IMR-90 (cell line): ENCODE data around the gene TNK2. TPM values are rescaled to one million over a fixed set of nuclear protein-coding genes. Genes with fewer than 3 reads are reported as not detected.

Source experiments
- ATAC-seq: fragments of 200-7000 bp; cut with Tn5 transposase; 2 replicates; pipeline ENCODE4 v1.9.1; 2020; ENCODE audit warnings: low read depth, mild to moderate bottlenecking, moderate library complexity
- BruUV-seq: library from RNA; stranded (reverse); fragments of 400-500 nt; replicated peaks from 2 replicates; lab custom pipeline; 2021; lab: Mats Ljungman, UMichigan
- CTCF ChIA-PET: fragments of 300-600 bp; formaldehyde crosslinking; extraction: SDS; loops from one replicate; lab custom pipeline; 2021; ENCODE audit warnings: antibody characterized with exemption; lab: Yijun Ruan, JAX
- POLR2A ChIA-PET: fragments of 300-600 bp; sonication (Branson Sonifier 250); formaldehyde crosslinking; loops from one replicate; lab custom pipeline; 2022; ENCODE audit warnings: antibody characterized with exemption; ENCODE audit not compliant: unreplicated experiment; lab: Charles Lee
- DNase-seq: peaks from one replicate; pipeline ENCODE4 v3.0.0; 2013
- H2AFZ ChIP-seq: replicated peaks from 2 replicates; pipeline ENCODE3; 2013; ENCODE audit warnings: low read length, mild to moderate bottlenecking; ENCODE audit not compliant: poor library complexity
- H2AK5ac ChIP-seq: 2 replicates; pipeline ENCODE4 v1.6.1; 2013; ENCODE audit warnings: low read depth, low read length, inconsistent platforms
- H2AK9ac ChIP-seq: replicated peaks from 2 replicates; pipeline ENCODE3; 2013; ENCODE audit warnings: mild to moderate bottlenecking, low read depth, low read length, moderate library complexity; ENCODE audit not compliant: poor library complexity
- H2BK120ac ChIP-seq: 2 replicates; pipeline ENCODE4 v1.6.1; 2013; ENCODE audit warnings: low read depth, low read length, inconsistent platforms
- H2BK15ac ChIP-seq: 3 replicates; pipeline ENCODE4 v1.6.1; 2013; ENCODE audit warnings: low read depth, low read length, inconsistent platforms
- H2BK20ac ChIP-seq: 2 replicates; pipeline ENCODE4 v1.6.1; 2013; ENCODE audit warnings: low read depth, mild to moderate bottlenecking, inconsistent platforms, low read length, moderate library complexity
- H2BK5ac ChIP-seq: 2 replicates; pipeline ENCODE4 v1.6.1; 2013; ENCODE audit warnings: mild to moderate bottlenecking, low read depth, low read length, inconsistent platforms; ENCODE audit not compliant: poor library complexity, severe bottlenecking
- H3K14ac ChIP-seq: replicated peaks from 2 replicates; pipeline ENCODE4 v1.6.1; 2013; ENCODE audit warnings: low read depth, low read length, inconsistent platforms
- H3K18ac ChIP-seq: 2 replicates; pipeline ENCODE4 v1.6.1; 2013; ENCODE audit warnings: low read depth, low read length, control low read depth
- H3K23ac ChIP-seq: 2 replicates; pipeline ENCODE4 v1.6.1; 2013; ENCODE audit warnings: low read depth, low read length, inconsistent platforms
- H3K27ac ChIP-seq: 2 replicates; pipeline ENCODE4 v1.5.1; 2013; ENCODE audit warnings: mild to moderate bottlenecking, control low read depth, low read length; ENCODE audit not compliant: insufficient read depth
- H3K27me3 ChIP-seq: 2 replicates; pipeline ENCODE4 v1.6.1; 2013; ENCODE audit warnings: low read length; ENCODE audit not compliant: control insufficient read depth, insufficient read depth
- H3K36me3 ChIP-seq: 2 replicates; pipeline ENCODE4 v1.6.1; 2013; ENCODE audit warnings: low read length, mixed read lengths; ENCODE audit not compliant: control insufficient read depth, insufficient read depth
- H3K4ac ChIP-seq: 2 replicates; pipeline ENCODE4 v1.6.1; 2013; ENCODE audit warnings: low read depth, low read length, inconsistent platforms
- H3K4me1 ChIP-seq: 2 replicates; pipeline ENCODE4 v1.6.1; 2013; ENCODE audit warnings: low read length, mixed read lengths; ENCODE audit not compliant: control insufficient read depth, insufficient read depth
- H3K4me2 ChIP-seq: 2 replicates; pipeline ENCODE4 v1.6.1; 2013; ENCODE audit warnings: low read depth, mild to moderate bottlenecking, control low read depth, low read length, moderate library complexity
- H3K4me3 ChIP-seq: 2 replicates; pipeline ENCODE4 v1.5.1; 2013; ENCODE audit warnings: low read depth, mild to moderate bottlenecking, control low read depth, low read length, moderate library complexity; ENCODE audit not compliant: insufficient read depth
- H3K56ac ChIP-seq: 2 replicates; pipeline ENCODE4 v1.6.1; 2013; ENCODE audit warnings: low read length, inconsistent platforms; ENCODE audit not compliant: insufficient read depth; ENCODE audit errors: extremely low read depth
- H3K79me1 ChIP-seq, 2 experiments: 2 replicates each; pipeline ENCODE4 v1.6.1; 2013; ENCODE audit warnings: low read length in 2 of 2, inconsistent platforms in 1 of 2, low read depth in 1 of 2
- H3K9ac ChIP-seq: 2 replicates; pipeline ENCODE4 v1.6.1; 2013; ENCODE audit warnings: low read depth, low read length, control low read depth
- H3K9me1 ChIP-seq: 2 replicates; pipeline ENCODE4 v1.6.1; 2013; ENCODE audit warnings: low read length, inconsistent platforms; ENCODE audit not compliant: insufficient read depth
- H3K9me3 ChIP-seq: 2 replicates; pipeline ENCODE4 v1.6.1; 2013; ENCODE audit warnings: low read length; ENCODE audit not compliant: control insufficient read depth, insufficient read depth
- H4K20me1 ChIP-seq: 2 replicates; pipeline ENCODE4 v1.6.1; 2013; ENCODE audit warnings: low read length, inconsistent platforms; ENCODE audit not compliant: insufficient read depth
- H4K5ac ChIP-seq: 2 replicates; pipeline ENCODE4 v1.6.1; 2013; ENCODE audit warnings: mild to moderate bottlenecking, low read depth, low read length, control low read depth
- H4K8ac ChIP-seq, 2 experiments: 2 replicates each; pipeline ENCODE4 v1.6.1; 2013; ENCODE audit warnings: low read depth in 2 of 2, low read length in 2 of 2, control low read depth in 1 of 2, inconsistent platforms in 1 of 2
- H4K91ac ChIP-seq: 2 replicates; pipeline ENCODE4 v1.6.1; 2013; ENCODE audit warnings: low read depth, low read length, inconsistent platforms; ENCODE audit not compliant: insufficient read depth
- FOS ChIP-seq: fragments of 150-350 bp; IDR thresholded peaks from 2 replicates; pipeline ENCODE4 v1.6.1; 2016; ENCODE audit warnings: low read depth, low read length
- MAFK ChIP-seq: IDR thresholded peaks from 2 replicates; pipeline ENCODE4 v1.6.1; 2012; ENCODE audit warnings: low read depth, low read length, improper control_type of control experiment
- WGBS, 2 experiments: methylation state at CpG; one replicate each; pipeline versions ENCODE4 v1.1.5 to v1.1.7; 2013; ENCODE audit warnings: missing lambda C conversion rate in 2 of 2; ENCODE audit not compliant: insufficient read length in 1 of 2; ENCODE audit errors: extremely low coverage in 2 of 2; 5-methylcytosine and 5-hydroxymethylcytosine counted together
- dilution Hi-C: fragments of 300-500 bp; cut with HindIII; formaldehyde crosslinking; loops from one replicate; pipeline ENCODE4 v1.14.3; 2018; ENCODE audit warnings: low sequenced_read_pairs; ENCODE audit not compliant: unreplicated experiment
- in situ Hi-C: fragments of 300-500 bp; cut with MboI; formaldehyde crosslinking; loops from 3 replicates; pipeline ENCODE4 v1.14.3; 2019; ENCODE audit warnings: low sequenced_read_pairs, inconsistent platforms, mixed read lengths
- intact Hi-C: fragments of 100-400 bp; cut with micrococcal nuclease; formaldehyde crosslinking; loops from 2 replicates; pipeline ENCODE4 v1.10.0; 2022
- polyA plus RNA-seq, 3 experiments: library from polyadenylated mRNA; depleted of rRNA; stranded (reverse); fragments of >200 nt; gene quantifications; 2 replicates each; pipeline ENCODE4 v1.2.3, GENCODE V29; 2012; ENCODE audit warnings: low replicate concordance in 1 of 3
- total RNA-seq: library from RNA; depleted of rRNA; stranded (reverse); fragments of >200 nt; gene quantifications from 2 replicates; pipeline ENCODE4 v1.2.3, GENCODE V29; 2012

The TNK2 gene
- total and polyA plus RNA-seq, 2 of the 4 experiments (the other 2 are of a cell fraction) = 2.2 to 13.8 TPM

- intact Hi-C loops (no loop called here), dilution Hi-C loops (no loop called here), in situ Hi-C loops (no loop called here)
- Histone ChIP-seq H3K4me1 (no peaks in the 10 kb centered on the region), H3K9ac (no peak overlapping the region), H4K20me1 (no peaks in the 10 kb centered on the region), H2AK5ac (no peak overlapping the region), H2BK15ac (no peak overlapping the region), H4K91ac (no peak overlapping the region), H2AK9ac (no peak overlapping the region), H3K56ac (no peak overlapping the region), H4K8ac (no peak overlapping the region), H3K9me1 (no peaks in the 10 kb centered on the region), H3K18ac (no peak overlapping the region), H2AFZ (no peak overlapping the region), H3K4me2 (no peak overlapping the region), H3K79me1 (no peaks in the 10 kb centered on the region), H2BK20ac (no peak overlapping the region), H3K36me3 (no peaks in the 10 kb centered on the region), H2BK120ac (no peak overlapping the region), H4K5ac (no peak overlapping the region), H3K27ac (no peak overlapping the region), H3K4me3 (no peak overlapping the region), H2BK5ac (no peak overlapping the region), H3K9me3 (no peaks in the 10 kb centered on the region), H3K4ac (no peak overlapping the region), H3K23ac (no peak overlapping the region), H3K27me3 (peaks cover 42% of the 10 kb centered on the region), H3K14ac (no peak overlapping the region)
- TF ChIP-seq MAFK (peak; percentile 91), FOS (no peak)
- ChIA-PET CTCF (no interaction called here), POLR2A (no interaction called here)
- ATAC-seq = no peak
- BruUV-seq = no TSS peak
- no peak for DNase-seq
- 65% methylated on average over 9 of the region's 13 CpGs; no CpG with 5 or more reads in 1 of the 2 experiments for WGBS, 2 experiments
Observed at GRCh38 chr3:195823999-195824398, 84.4 kb downstream of the TNK2 start.
